Fibroblast of peridontal ligament (primary cell): ENCODE measurements around the gene CAMK4.
A peak's percentile ranks its signal among the peaks of the same experiment; 100 is the strongest.

Source experiments
- DNase-seq: peaks from one replicate; pipeline ENCODE4 v3.0.0-alpha.2; 2010; ENCODE audit errors: extremely low read depth

The CAMK4 gene

DNA sequence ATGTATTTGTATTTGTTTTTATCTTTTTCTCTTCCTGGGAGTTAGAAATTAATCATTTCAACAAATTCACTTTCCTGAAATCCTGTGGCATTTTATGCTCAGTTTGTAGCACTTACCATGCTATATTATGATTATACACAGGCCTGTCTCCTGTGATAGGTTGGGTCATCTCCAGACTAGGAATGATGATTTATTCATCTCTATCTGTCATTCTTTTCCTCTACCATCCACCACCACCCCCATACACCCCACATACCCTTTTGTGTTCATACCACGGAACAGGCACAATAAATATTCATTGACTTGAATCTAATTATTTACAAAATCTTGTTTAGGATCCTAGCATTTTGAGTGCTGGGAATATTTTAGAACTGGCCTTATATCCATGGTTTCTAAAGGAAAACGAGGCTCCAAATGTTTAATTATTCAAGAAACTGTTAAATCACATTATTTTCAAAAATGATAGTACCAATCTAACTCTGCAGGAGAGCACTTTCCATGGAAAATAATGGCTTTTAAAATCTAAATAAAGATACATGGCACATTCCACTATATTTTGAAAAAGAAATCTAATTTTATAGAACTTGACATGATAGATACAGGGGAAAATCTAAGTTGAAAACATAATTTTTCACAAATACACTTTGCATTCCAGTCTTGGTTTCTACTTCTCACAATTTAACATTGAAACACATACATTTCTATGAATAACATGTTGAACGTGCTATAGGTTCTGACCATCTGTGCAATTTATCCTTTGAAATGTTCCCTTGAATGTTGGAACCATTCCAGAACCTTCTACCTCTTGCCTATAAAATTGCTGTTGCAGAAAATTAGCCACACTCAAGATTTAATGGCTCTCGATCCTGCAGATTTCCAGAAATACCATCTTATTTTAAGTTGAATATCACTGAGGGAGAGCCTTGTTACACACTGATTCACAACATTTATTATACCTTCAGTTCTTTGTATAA lies 198.8 kb downstream of the CAMK4 start:
- DNase-seq = no peak

DNA sequence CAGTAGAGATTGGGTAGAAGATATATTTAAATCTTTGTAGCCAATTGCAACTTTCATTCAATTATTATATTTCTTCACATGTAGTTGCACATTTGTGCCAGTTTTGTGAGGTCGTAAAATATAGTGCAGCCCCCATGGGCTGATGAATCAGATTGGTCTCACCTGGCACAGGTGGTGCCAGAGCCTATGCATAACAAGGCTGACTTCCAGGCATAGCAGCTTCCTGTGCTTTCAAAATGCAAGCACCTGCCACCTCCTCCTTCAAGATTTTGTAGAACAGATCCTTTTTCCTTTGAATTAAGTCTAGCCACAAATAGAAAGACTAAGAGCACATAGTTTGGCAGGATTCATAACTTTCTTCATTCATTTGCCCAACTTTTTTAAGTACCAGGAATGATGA lies 201.0 kb downstream of the CAMK4 start:
- no peak for DNase-seq

DNA sequence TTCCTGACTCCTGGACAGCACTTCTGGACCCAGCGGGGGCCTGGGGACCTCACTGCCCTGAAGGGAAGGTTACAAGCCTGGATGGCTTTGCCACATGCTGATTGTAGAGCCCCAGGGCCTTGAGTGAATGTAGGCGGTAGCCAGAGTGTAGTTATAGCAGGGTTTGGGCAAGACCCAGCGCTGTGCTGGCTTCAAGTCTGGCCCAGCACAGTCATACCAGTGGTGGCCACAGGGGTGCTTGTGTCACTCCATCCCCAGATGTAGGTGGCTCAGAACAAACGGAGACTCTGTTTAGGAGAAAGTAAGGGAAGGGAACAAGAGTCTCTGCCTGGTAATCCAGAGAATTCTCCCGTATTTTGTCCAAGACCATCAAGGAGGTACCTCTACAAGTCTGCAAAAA lies 203.6 kb downstream of the CAMK4 start:
- no peak for DNase-seq

DNA sequence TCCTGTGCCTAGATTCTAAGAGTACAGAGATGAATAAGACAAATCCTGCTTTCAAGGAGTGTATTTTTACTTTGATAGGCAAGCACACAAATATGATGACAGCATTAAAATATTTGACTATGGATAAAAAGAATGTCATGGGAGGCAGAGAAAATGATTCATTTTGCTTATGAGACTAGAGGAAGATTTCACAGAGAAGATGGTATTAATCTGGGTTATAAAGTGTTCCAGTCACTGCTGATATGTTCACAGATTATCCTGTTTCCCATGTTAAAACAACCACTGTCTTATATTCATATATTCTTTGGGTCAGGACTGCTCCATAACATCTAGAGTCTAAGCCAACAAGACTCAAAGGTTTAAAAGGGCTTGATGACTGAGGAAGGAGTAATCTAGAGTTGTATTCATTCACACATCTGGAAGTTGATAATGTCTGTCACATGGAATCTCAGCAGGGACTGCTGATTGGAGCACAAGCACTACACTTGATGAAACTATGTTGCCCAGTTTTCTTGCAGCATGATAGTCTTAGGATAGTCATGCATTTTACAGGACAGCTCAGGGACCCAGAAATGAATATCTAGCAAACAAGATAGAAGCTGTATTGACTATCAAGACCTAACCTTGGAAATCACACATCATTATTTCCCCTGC lies 208.8 kb downstream of the CAMK4 start:
- peak; percentile 35 for DNase-seq

DNA sequence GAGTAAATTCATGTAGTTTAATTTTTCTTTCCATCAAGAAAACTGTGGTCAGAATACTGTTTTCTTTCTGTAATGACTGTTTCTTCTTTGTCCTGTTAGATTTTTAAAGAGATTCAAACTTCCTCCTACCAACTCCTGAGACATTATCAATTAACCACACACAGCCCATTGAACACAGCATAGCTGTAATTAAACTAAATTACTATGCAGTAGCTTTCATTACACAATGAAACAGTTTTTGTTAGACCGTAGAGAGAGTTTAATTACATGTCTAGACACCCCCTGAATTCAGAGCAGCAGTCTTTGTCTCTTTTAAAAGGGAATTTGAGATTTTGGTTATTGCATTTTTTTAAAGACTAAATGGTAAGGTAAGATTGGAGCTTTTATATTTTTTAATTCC lies 210.6 kb downstream of the CAMK4 start:
- DNase-seq = no peak

DNA sequence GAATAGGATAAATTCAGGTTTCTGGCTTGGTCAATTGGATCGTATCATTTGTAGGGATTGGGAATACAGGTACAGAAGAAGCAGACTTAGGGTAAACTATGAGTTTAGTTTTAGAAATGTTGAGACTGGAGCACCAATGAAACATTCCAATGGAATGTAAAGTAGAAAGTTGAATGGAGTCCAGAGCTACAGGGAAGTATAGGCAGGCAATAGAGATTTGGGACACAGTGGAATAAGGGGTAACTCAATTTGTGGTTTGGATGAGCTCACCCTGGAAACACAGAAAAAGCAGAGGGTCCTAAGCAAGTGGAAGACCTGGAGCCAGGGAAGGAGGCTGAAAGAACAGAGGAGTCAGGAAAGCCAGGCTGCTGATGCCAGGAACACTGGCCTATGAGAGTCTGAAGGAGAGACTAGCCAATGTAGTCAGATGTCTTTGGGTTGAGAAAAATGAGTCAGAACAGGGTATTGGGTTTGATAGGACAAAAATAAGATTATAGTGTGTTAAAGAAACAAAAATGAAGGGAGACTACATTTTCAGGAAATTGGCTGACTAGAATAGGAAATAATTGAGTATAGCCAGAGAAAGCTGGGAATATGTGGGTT lies 215.4 kb downstream of the CAMK4 start:
- peak; percentile 42 for DNase-seq

DNA sequence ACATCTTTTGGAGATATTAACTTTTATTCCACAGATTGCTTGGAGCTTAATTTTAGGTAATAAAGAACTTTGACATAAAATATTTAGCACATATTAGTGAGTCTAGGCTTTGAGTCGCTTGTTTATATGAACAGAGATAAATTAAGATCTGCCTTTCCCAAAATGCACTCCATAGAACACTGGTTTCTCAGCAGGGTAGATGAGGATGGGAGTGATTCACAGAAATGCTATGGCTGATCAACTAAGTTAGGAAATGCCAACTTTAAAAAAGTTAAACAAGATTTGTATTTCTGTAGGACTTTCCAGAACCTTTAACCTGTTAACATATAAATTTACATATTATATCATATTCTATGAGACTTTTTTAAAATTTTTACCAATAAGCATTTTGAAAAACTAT lies 222.9 kb downstream of the CAMK4 start:
- DNase-seq = peak; percentile 24

DNA sequence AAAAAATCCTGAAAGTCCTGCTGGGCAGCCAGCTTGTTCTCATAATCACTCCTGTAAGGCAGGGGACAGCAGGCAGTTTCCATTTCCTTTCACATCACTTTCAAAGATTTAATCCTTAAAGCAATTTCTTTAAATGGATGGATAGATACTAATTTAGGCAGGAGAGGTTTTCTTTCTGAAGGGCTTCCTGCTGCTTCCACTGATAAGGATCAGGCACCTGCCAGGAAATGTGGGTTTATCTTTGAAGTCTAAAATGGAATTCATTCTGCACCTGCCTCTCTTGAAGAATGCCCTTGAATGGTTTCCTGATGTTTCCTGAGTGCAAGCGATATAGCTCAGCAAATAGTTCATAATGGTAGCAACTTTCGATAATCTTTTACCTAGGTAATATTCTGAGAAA lies 223.6 kb downstream of the CAMK4 start:
- no peak for DNase-seq

DNA sequence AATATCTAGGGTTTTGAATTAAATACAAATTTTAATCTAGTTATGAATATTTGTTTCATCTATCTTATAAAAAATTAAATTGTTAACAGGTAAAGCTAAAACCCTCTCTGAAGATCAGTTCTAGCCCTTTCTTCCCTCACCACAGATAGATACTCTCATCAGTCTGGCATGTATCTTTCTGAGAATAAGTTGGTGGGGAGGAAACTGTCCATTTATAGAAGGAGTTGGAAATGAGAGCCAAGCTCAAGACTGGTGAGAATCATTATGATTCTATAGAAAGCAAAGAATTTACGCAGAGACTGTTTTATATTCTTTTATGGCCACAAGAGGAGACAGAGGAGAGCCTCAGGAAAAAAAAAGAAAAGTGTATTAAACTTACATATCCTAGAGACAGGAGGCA lies 229.1 kb downstream of the CAMK4 start:
- DNase-seq = peak; percentile 37

DNA sequence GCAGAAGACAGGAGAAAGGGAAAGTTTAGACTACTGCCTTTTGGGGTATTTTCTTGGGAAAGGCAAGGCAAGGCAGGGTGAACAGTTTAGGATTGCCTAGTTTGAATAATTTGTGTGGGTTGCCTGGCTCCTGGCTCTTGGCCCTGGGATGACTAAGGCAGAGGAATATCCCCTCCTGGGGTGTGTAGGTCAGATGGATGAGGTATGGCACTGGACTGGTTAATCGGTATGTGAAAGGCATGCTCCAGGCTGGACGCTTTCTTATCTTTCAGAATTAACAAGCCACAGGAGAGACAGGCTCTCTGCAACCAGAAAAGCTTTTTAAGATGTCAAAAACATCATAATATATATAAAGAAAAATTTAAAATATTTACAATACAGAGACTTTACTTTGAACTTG lies 229.6 kb downstream of the CAMK4 start:
- peak; percentile 72 for DNase-seq

DNA sequence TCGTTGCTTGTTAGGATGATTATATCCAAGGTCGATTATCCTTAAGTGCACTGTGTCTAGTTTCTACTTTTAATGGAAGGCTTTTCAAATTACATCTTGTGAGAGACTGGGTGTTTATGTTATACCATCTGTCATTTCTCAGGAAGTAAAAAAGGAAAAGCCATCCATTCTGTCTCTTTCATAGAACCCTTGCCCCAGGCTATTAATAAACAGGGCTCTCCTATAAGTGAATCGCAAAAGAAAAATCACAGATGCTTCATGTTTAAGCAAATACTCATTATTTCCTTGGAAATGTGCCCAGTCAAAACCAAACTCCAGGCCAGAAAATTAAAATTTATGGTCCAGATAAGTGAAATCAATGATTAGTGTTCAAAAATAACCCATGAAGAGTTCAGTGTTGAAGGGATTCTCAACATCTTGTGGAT lies 230.0 kb downstream of the CAMK4 start:
- peak; percentile 41 for DNase-seq

DNA sequence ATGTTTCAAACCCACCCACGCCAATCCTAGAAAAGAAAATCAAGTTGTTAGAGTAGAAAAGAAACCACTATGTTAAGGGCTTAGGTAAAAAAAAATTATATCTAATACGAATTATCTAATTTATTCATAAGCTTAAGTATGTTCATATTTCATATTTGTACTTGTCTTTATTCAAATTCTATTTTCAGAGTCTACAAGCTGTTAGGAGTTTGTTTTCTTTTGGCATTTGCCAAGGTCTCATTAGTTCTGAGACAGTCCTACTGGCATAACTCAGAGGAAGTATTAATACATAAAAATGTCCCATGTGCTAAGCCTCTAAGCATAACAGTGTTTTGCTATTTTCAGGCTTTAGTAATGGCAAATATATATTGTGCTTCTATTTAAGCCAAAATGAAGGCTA lies 230.6 kb downstream of the CAMK4 start:
- DNase-seq = no peak

DNA sequence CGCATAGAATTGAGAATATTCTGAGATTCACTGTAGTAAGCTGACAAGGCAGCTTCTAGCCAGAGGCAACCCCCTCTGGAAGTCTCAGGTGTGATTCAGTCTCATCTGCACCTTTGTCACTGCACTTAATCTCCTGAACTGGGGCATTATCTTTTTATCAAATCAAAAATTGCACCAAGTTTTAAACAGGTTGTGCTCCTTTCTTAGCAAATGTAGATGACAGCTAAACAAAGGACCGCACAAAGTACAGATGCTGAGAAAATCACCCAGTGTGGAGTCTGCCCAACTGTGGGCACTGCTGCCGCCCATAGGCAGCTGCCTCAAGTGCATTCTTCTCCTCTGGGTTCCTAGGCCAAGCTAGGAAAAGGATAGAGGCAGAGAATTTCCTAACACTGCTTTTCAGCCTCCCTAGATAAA lies 237.1 kb downstream of the CAMK4 start:
- peak; percentile 64 for DNase-seq

DNA sequence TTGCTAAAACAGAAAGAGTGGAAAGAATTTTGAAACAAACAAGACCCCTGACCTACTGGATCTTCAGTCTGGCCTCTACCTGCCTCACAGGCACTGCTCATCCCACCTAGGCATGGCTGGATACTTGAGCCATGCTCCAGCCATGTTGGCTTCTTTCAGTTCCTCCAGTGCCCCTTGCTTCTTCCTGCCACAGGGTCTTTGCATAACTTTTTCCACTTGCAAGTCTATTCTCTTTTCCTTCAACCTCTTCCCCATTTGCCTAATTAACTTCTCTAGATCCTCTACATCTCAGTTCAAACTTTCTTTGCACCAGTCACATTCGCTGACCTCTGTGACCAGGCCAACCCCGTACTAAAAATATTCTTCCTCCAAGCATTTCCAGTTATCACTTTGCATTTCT lies 237.8 kb downstream of the CAMK4 start:
- DNase-seq = no peak

DNA sequence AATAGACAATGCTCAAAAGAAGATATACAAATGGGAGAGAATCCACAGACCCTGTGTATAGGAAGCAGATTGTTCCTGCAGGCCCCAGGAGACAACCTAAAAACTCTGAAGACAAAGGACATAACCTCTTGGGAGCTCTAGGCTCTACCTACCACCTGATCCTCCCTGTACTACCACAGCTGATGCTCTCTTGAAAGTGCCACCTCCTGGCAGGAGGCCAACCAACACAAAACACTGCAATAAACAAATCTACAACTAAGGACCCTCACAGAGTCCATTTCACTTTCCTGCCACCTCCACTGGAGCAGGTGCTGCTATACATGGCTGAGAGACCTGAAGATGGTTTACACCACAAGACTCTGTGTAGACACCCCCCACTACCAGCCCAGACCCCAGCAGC lies 239.1 kb downstream of the CAMK4 start:
- DNase-seq = no peak

DNA sequence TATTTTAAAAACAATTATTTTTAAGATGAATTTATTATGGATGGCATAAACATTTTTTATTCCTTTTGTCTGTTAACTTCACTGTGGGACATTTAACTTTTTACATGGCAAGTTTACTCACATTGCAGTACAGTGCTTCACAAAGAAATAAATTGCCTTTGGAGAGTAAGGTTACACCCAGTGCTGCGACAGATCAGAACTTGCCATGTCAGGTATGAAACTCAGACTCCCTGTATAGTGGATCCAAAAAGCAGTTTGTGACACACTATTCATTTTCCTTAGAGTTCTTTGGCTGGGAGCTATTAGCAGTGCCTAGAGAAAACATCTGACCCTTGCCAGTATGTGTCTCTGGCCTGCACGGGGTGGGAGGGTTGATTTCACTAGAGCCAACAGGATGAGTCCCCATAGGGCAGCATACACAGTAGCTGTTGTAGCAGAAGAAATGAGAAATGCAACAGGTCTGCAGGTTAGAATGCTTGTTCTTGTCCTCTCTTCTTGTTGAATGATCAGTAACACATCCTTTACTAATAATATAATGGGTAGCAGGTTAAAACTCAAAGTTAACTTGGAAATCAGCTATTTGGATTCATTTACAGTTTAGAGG lies 245.2 kb downstream of the CAMK4 start:
- no peak for DNase-seq

DNA sequence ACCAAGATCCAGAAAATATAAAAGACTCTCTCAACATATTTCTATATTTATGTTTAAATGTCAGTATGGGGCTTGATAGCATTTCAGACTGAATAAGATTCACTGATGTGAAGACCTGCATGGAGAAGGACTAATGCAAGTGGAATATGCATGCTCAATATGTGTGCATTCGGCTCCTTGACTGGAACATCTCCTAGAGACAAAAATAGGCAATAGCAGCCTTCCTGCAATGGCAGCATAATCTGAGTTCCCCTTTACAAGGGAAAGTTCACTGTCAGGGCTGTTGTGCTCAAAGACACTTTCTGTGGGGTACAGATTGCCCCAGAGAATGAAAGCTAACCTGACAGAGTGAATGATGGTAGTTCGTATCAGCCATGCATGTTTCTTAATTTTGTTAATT lies 245.7 kb downstream of the CAMK4 start:
- no peak for DNase-seq

DNA sequence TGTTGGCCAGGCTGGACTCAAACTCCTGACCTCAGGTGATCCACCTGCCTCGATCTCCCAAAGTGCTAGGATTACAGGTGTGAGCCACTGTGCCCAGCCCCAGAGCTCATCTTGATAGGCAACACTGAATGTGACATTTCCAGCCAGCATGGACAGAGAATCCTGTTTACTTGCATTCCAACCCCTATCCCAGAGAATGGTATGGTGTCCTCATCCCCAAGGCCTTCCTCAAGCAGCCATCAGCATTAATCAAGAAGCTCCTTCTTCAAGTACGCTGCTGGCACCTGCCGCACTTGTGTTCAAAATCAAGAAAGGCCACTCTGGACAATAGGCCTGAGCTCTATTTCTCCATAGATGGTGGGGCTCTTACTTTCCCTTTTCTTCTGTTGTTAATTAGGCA lies 247.9 kb downstream of the CAMK4 start:
- no peak for DNase-seq

DNA sequence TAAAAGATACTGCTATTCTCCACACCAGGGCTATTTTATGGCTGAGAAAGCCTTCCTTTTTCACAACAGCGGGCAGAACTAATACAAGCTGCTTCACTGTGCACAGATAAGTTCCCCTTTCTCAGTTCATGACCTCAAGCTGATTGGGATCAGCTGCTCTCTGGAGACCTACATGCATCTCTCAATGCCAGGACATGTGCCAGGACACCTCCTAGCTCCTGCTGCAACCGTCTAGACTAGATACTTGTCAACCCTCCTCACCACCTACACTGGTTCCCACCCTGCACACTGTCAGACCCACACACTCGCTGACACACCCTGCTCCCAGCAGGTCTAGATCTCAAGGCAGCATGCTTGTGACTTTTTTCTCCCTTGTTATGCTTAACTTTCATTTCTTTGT lies 248.4 kb downstream of the CAMK4 start:
- no peak for DNase-seq

DNA sequence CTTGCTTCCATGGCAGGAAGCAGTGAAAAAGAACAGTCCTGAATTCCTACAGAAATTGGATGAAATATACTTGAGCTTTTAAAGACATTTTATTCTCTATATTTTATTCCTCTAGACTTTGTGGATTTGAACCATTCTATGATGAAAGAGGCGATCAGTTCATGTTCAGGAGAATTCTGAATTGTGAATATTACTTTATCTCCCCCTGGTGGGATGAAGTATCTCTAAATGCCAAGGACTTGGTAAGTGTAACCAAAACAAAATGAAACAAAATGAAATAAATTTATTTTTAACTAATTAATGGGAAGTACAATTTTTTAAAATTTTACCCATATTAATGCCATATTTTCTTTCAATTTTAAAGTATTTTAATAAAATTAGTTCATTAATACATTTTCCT lies 254.1 kb downstream of the CAMK4 start:
- DNase-seq = no peak

DNA sequence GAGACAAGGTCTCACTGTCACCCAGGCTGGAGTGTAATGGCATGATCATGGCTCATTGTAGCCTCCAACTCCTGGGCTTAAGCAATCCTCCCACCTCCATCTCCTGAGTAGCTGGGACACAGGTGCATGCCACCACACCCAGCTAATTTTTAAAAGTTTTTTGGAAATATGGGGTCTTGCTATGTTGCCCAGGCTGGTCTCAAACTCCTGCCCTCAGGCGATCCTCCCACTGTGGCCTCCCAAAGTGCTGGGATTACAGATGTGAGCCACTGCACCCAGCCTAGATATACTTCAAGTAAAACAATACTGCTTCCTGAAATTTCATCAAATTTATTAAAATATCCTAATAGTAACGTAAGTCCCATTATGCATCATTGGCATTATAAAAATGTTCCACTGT lies 254.7 kb downstream of the CAMK4 start:
- DNase-seq = no peak

DNA sequence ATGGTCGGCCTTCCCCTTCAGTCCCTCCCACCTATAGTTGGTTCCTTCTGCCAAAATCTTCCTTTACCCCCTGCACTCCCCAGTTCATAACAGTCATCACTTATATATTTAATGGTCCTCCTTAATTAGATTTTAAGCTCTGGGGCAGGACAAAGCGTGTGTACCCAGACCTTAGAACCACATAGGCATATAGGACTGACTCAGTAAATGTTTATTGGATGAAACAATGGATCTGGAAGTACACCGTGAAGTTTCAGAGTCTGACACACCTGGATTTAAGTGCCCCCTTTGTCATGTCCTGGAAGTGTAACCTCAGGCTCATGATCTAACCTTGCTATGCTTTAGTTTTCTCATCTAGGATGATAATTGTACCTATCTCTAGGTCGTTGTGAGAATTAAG lies 256.2 kb downstream of the CAMK4 start:
- no peak for DNase-seq
